ENCODE results near the gene HEYL. TPM values are rescaled to one million over a fixed set of nuclear protein-coding genes. Genes with fewer than 3 reads are reported as not detected.
A peak's percentile ranks its signal among the peaks of the same experiment; 100 is the strongest.

HEYL gene
- total RNA-seq, 1 experiment from 2014 or later = 8.8 TPM

DNA sequence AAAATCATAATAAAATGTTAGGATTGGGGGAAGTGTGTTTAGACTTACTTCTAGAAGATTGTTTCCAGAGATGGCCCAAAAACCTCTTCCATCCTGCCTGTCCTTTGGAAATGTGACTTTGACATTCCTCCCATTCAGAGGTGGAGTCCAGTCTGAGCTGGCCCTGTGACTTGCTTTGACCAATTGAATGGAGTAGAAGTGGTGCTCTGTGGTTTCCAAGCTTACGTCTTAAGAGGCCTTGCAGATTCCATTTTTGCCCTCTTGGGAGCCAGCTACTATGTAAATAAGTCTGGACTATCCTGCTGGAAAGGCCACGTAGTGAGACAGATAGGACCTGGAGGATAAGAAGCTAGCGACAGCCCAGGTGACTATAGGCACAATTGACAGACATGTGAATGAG, 33.8 kb upstream of the HEYL start:
- ChIA-PET CTCF (interaction anchor here (1.2 to 2.4 kb wide), 3 partner anchors 15 to 62 kb away, joined by 3 to 11 read pairs (median 3); no protein-coding TSS in a partner anchor), RAD21 (ENCODE audit: low non-redundant PET in 1 of 2, low total read pairs in 2 of 2, uncharacterized antibody in 2 of 2, unreplicated experiment in 2 of 2) (no interaction called here), POLR2A (no interaction called here)
- Histone ChIP-seq H3K27ac (ENCODE audit: low read depth, low read length) (no peak overlapping the region), H4K20me1 (ENCODE audit: insufficient read depth) (no peaks in the 10 kb centered on the region), H3K36me3 (ENCODE audit: control insufficient read depth in 1 of 2, insufficient read depth in 2 of 2, low read length in 2 of 2) (no peaks in the 10 kb centered on the region), H3K79me2 (ENCODE audit: insufficient read depth, low read length) (no peaks in the 10 kb centered on the region), H3K4me2 (ENCODE audit: low read length) (no peak overlapping the region), H3K4me1 (ENCODE audit: control insufficient read depth in 1 of 2, insufficient read depth in 2 of 2, low read length in 2 of 2) (peaks cover 0 to 9% of the 10 kb centered on the region in 2 experiments; a peak in 1 of 4 replicates), H2AFZ (ENCODE audit: low read depth, low read length, poor library complexity, severe bottlenecking) (no peak overlapping the region), H3K9me2 (ENCODE audit: insufficient read depth) (no peaks in the 10 kb centered on the region), H3K9me3 (ENCODE audit: control insufficient read depth in 1 of 2, insufficient read depth in 1 of 2, low read depth in 1 of 2, low read length in 2 of 2) (no peaks in the 10 kb centered on the region), H3K9ac (ENCODE audit: low read length) (no peak overlapping the region), H3K4me3 (replicated peaks in 1 of 2; ENCODE audit: low read depth in 1 of 2, low read length in 2 of 2) (no peak overlapping the region), H3K27me3 (ENCODE audit: insufficient read depth, low read length) (no peaks in the 10 kb centered on the region)
- no TSS peak for BruUV-seq (replicated peaks)
- TF ChIP-seq POLR2AphosphoS5 (IDR thresholded peaks at IDR 0.05; ENCODE audit: low read depth, low read length) = no peak
- TF ChIP-seq, protein P1, sequence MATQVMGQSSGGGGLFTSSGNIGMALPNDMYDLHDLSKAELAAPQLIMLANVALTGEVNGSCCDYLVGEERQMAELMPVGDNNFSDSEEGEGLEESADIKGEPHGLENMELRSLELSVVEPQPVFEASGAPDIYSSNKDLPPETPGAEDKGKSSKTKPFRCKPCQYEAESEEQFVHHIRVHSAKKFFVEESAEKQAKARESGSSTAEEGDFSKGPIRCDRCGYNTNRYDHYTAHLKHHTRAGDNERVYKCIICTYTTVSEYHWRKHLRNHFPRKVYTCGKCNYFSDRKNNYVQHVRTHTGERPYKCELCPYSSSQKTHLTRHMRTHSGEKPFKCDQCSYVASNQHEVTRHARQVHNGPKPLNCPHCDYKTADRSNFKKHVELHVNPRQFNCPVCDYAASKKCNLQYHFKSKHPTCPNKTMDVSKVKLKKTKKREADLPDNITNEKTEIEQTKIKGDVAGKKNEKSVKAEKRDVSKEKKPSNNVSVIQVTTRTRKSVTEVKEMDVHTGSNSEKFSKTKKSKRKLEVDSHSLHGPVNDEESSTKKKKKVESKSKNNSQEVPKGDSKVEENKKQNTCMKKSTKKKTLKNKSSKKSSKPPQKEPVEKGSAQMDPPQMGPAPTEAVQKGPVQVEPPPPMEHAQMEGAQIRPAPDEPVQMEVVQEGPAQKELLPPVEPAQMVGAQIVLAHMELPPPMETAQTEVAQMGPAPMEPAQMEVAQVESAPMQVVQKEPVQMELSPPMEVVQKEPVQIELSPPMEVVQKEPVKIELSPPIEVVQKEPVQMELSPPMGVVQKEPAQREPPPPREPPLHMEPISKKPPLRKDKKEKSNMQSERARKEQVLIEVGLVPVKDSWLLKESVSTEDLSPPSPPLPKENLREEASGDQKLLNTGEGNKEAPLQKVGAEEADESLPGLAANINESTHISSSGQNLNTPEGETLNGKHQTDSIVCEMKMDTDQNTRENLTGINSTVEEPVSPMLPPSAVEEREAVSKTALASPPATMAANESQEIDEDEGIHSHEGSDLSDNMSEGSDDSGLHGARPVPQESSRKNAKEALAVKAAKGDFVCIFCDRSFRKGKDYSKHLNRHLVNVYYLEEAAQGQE (IDR thresholded peaks at IDR 0.05; ENCODE audit: low read depth) = no peak
- ATAC-seq = no peak
- intact Hi-C loops (cut with micrococcal nuclease) = no loop called here
- DNase-seq (ENCODE audit: low read depth, low spot score) = no peak

DNA sequence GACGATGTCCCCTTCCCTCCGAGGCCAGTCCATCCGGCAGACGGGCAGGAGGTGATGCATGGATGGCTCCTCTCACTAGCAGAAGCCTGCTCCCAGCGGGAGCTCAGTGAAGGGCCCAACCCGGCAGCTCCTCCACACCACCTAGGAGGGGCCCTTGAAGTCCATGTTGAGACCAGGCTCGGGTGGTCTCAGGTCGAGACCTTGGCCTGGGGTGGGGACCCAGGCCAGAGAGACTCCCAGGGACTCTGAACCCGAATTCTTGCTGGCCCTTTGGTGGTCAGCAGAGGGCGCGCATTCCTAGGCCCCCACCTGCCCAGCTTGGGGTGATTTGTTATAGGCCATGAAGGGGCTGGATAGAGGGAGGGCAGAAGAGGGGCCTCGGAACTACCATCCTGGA, 33.1 kb upstream of the HEYL start:
- Histone ChIP-seq H3K27ac (ENCODE audit: low read depth, low read length) (no peak overlapping the region), H3K9me2 (ENCODE audit: insufficient read depth) (no peaks in the 10 kb centered on the region), H3K4me1 (ENCODE audit: control insufficient read depth in 1 of 2, insufficient read depth in 2 of 2, low read length in 2 of 2) (peaks cover 0 to 9% of the 10 kb centered on the region in 2 experiments; a peak in 1 of 4 replicates), H3K27me3 (ENCODE audit: insufficient read depth, low read length) (no peaks in the 10 kb centered on the region), H3K9ac (ENCODE audit: low read length) (no peak overlapping the region), H4K20me1 (ENCODE audit: insufficient read depth) (no peaks in the 10 kb centered on the region), H2AFZ (ENCODE audit: low read depth, low read length, poor library complexity, severe bottlenecking) (no peak overlapping the region), H3K36me3 (ENCODE audit: control insufficient read depth in 1 of 2, insufficient read depth in 2 of 2, low read length in 2 of 2) (no peaks in the 10 kb centered on the region), H3K79me2 (ENCODE audit: insufficient read depth, low read length) (no peaks in the 10 kb centered on the region), H3K4me3 (replicated peaks in 1 of 2; ENCODE audit: low read depth in 1 of 2, low read length in 2 of 2) (no peak overlapping the region), H3K4me2 (ENCODE audit: low read length) (no peak overlapping the region), H3K9me3 (ENCODE audit: control insufficient read depth in 1 of 2, insufficient read depth in 1 of 2, low read depth in 1 of 2, low read length in 2 of 2) (no peaks in the 10 kb centered on the region)
- TF ChIP-seq, protein P2, sequence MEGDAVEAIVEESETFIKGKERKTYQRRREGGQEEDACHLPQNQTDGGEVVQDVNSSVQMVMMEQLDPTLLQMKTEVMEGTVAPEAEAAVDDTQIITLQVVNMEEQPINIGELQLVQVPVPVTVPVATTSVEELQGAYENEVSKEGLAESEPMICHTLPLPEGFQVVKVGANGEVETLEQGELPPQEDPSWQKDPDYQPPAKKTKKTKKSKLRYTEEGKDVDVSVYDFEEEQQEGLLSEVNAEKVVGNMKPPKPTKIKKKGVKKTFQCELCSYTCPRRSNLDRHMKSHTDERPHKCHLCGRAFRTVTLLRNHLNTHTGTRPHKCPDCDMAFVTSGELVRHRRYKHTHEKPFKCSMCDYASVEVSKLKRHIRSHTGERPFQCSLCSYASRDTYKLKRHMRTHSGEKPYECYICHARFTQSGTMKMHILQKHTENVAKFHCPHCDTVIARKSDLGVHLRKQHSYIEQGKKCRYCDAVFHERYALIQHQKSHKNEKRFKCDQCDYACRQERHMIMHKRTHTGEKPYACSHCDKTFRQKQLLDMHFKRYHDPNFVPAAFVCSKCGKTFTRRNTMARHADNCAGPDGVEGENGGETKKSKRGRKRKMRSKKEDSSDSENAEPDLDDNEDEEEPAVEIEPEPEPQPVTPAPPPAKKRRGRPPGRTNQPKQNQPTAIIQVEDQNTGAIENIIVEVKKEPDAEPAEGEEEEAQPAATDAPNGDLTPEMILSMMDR (IDR thresholded peaks at IDR 0.05 in 2 of 3, conservative IDR thresholded peaks at IDR 0.05 in 1 of 3; ENCODE audit: borderline replicate concordance in 1 of 3, insufficient read depth in 1 of 3, low read depth in 2 of 3, low read length in 2 of 3) = peak; percentile 13 to 39 (median 34); a peak in 5 of 6 replicates
- TF ChIP-seq EZH2 (IDR thresholded peaks at IDR 0.05) = no peak
- RAD21 ChIA-PET (ENCODE audit: low non-redundant PET in 1 of 2, low total read pairs in 2 of 2, uncharacterized antibody in 2 of 2, unreplicated experiment in 2 of 2) = no interaction called here
- POLR2A ChIA-PET = no interaction called here
- CTCF ChIA-PET = interaction anchor here (1.2 to 2.4 kb wide), 2 partner anchors 14 to 61 kb away, joined by 3 to 11 read pairs; no protein-coding TSS in a partner anchor
- no peak for DNase-seq (ENCODE audit: low read depth, low spot score)
- ATAC-seq = peak; percentile 69
- no TSS peak for BruUV-seq (replicated peaks)
- intact Hi-C loops (cut with micrococcal nuclease) = no loop called here

Data from HCT116 (cell line).